BJ (cell line): ENCODE measurements around the gene ZNF207. TPM values are rescaled to one million over a fixed set of nuclear protein-coding genes. Genes with fewer than 3 reads are reported as not detected.

Experiments
- CTCF ChIA-PET: fragments of 350-600 bp; formaldehyde crosslinking; extraction: SDS; loops from one replicate; lab custom pipeline; 2021; ENCODE audit warnings: antibody characterized with exemption, inconsistent platforms; lab: Yijun Ruan, JAX
- POLR2A ChIA-PET: fragments of 300-600 bp; sonication (Branson Sonifier 250); formaldehyde crosslinking; extraction: SDS; loops from one replicate; lab custom pipeline; 2021; ENCODE audit warnings: antibody characterized with exemption; lab: Charles Lee
- DNase-seq: peaks from one replicate; pipeline ENCODE4 v3.0.0-alpha.2; 2011; ENCODE audit warnings: low read depth
- H3K27me3 ChIP-seq: 2 replicates; pipeline ENCODE4 v1.6.0; 2011; ENCODE audit warnings: low read length; ENCODE audit not compliant: control insufficient read depth, insufficient read depth
- H3K36me3 ChIP-seq: 2 replicates; pipeline ENCODE4 v1.5.1; 2011; ENCODE audit warnings: low read length; ENCODE audit not compliant: control insufficient read depth, insufficient read depth
- H3K4me3 ChIP-seq: 2 replicates; pipeline ENCODE4 v1.5.1; 2011; ENCODE audit warnings: low read depth, mild to moderate bottlenecking, control low read depth, low read length
- polyA minus RNA-seq: library from RNA; depleted of rRNA, polyadenylated mRNA; stranded (reverse); fragments of >200 nt; gene quantifications from 2 replicates; pipeline ENCODE4 v1.2.3, GENCODE V29; 2011; rRNA and poly(A)+ RNA removed
- polyA plus RNA-seq: library from polyadenylated mRNA; depleted of rRNA; stranded (reverse); fragments of >200 nt; gene quantifications from 2 replicates; pipeline ENCODE4 v1.2.3, GENCODE V29; 2011; rRNA removed
- TF ChIP-seq, protein P1 (sequence below): IDR thresholded peaks from 2 replicates; pipeline ENCODE4 v1.5.1; 2011; ENCODE audit warnings: low read depth, mild to moderate bottlenecking, control low read depth, inconsistent platforms, low read length, moderate library complexity; ENCODE audit not compliant: insufficient read depth

ZNF207 gene
- polyA plus RNA-seq (165 and 179 TPM in 2 replicates), polyA minus RNA-seq (129 and 223 TPM in 2 replicates)

DNA sequence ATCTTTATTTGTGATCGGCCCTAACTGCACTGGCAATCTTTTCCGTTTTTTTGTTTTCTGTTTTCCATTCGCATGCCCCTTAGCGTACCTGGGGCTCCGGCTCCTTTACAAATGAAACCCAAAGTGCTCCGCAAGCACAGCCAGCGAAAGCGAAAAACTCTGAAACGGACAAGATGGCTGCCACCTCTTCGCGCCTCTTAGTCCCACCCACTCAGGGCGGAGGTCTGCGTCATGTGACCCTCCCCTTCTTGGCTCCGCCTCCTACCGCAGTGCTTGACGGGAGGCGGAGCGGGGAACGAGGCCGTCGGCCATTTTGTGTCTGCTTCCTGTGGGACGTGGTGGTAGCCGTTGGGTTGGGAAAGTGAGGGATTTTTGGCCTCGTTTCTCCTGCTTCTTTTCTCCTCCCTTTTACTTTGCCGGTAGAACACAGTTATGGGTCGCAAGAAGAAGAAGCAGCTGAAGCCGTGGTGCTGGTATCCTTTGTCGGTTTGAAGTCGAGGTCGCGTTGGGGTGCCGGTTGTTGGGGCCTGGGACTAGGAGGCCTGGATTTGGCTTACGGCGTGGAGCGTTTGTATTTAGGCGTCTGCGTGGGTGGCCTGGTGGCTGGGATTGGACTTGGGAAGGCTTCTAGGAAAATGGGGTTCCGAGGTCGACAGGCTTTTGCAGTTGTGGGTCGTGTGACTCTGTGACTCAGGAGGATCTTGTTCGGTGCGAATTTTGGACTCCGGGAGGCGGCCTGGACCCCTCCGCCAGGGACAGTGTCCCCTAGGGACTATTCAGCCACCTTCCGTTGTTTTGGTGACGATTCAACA lies at the start of gene ZNF207:
Gene ZNF207 (plus strand): TSS at position 304 of the 812 bp plus-strand sequence. CDS start 129 bp downstream, at position 433.
- POLR2A ChIA-PET: interaction anchor here (0.6 to 1.0 kb wide), 4 partner anchors 12 to 151 kb away, joined by 5 to 18 read pairs (median 7); no protein-coding TSS in a partner anchor

DNA sequence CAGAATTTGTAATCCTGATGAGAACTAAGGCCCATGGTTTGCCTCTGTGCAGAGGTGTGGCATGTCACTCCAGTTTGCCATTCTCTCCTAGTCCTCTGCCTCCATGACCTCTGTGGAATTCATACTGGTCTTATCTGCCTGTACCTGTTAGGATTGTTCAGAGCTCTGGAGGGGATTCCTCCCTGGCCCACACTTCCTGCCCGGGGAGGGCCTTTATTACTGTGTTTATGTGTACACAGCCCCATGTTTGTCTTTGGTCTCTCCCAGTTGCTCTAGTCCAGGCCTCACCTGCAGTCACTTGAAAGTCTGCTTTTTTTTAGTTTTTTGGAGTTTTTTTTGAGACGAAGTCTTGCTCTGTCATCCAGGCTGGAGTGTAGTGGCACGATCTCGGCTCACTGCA lies 47.9 kb upstream of the ZNF207 start:
- CTCF ChIA-PET: interaction anchor here (1.8 kb wide), 1 partner anchor 50 kb away, joined by 5 read pairs; no protein-coding TSS in a partner anchor
- POLR2A ChIA-PET: no interaction called here
- Histone ChIP-seq H3K27me3 (peaks cover 8% of the 10 kb centered on the region), H3K4me3 (no peak overlapping the region), H3K36me3 (no peaks in the 10 kb centered on the region)
- DNase-seq: no peak
- TF ChIP-seq, protein P1, sequence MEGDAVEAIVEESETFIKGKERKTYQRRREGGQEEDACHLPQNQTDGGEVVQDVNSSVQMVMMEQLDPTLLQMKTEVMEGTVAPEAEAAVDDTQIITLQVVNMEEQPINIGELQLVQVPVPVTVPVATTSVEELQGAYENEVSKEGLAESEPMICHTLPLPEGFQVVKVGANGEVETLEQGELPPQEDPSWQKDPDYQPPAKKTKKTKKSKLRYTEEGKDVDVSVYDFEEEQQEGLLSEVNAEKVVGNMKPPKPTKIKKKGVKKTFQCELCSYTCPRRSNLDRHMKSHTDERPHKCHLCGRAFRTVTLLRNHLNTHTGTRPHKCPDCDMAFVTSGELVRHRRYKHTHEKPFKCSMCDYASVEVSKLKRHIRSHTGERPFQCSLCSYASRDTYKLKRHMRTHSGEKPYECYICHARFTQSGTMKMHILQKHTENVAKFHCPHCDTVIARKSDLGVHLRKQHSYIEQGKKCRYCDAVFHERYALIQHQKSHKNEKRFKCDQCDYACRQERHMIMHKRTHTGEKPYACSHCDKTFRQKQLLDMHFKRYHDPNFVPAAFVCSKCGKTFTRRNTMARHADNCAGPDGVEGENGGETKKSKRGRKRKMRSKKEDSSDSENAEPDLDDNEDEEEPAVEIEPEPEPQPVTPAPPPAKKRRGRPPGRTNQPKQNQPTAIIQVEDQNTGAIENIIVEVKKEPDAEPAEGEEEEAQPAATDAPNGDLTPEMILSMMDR: no peak

More for the DNA sequence above, at the start of gene ZNF207:
- Histone ChIP-seq H3K36me3 (peaks cover 6% of the 10 kb centered on the region), H3K27me3 (no peaks in the 10 kb centered on the region), H3K4me3 (peak within 1 kb of the TSS; percentile 87)
- CTCF ChIA-PET: no interaction called here
- peak; percentile 77 for DNase-seq
- TF ChIP-seq, protein P1: peak; percentile 8; the same call in 1 of the 2 replicates

DNA sequence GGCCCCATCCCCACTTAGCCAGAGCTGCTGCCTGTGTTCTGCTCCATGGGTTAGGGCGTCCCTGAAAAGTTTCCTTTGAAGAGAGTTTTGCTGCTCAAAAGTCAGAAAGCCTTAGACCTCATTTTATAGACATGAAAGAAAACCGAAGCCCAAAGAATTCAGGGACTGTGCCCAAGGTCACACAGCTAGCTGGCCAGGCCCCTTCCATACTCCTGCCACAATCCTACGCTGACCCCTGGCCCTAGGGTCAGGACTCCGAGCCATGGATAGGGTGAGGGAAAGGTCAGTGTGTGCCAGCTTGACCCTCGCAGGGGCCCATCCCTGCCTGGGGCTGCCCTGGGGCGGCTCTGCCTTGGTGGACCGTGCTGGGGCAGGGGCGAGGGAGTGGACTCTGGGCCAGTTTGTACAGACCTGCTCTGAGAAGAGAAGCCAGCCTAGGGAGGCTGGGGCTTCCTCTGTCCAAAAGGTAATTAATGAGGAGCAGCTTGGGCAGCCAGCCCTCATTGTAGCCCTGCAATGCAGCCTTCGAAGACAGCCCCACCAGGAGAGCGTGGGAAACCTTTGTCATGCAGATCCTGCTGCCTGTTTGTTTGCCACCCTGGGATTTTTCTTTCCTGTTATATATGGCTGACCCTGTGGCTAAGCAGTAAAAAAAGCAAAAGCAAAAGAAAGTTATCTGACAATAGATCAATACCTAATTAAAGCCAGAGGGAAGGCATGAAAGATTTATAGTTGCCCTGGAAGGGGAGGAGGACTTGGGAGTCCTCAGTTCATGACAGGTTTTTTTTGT lies 46.9 kb upstream of the ZNF207 start:
- CTCF ChIA-PET: interaction anchor here (1.8 kb wide), 1 partner anchor 51 kb away, joined by 5 read pairs; no protein-coding TSS in a partner anchor
- Histone ChIP-seq H3K4me3 (no peak overlapping the region), H3K27me3 (peaks cover 10% of the 10 kb centered on the region), H3K36me3 (no peaks in the 10 kb centered on the region)
- no peak for DNase-seq
- POLR2A ChIA-PET: no interaction called here
- TF ChIP-seq, protein P1: no peak

DNA sequence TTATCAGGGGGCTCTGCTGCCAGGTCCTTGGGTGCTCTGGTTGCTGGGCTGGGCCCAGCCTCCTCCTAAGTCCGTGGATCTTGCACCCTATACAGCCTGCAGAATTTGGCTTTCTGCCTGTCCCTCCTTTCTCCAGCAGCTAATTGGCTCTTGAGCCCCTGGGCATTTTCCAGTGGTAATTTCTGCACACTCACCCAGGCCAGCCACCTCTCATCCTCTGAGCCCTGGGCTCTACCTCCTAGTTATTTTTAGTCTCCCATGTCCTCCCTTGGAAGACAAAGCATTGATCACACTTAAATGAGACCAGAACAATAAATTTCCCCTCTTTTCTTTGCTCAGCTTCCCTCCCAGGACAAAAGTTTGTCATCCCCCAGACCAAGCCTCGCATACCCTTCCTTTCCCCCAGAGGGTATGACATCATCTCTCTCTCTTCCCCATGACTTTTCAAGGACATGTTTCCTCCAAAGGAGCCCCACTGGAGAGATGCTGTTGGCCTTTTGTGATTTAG lies 46.1 kb upstream of the ZNF207 start:
- no peak for DNase-seq
- ChIA-PET POLR2A (no interaction called here), CTCF (no interaction called here)
- no peaks in the 10 kb centered on the region for H3K36me3 ChIP-seq
- peaks cover 6% of the 10 kb centered on the region for H3K27me3 ChIP-seq
- no peak overlapping the region for H3K4me3 ChIP-seq
- TF ChIP-seq, protein P1: no peak
